ENCODE measurements around the gene DLG1.

Gene DLG1

DNA sequence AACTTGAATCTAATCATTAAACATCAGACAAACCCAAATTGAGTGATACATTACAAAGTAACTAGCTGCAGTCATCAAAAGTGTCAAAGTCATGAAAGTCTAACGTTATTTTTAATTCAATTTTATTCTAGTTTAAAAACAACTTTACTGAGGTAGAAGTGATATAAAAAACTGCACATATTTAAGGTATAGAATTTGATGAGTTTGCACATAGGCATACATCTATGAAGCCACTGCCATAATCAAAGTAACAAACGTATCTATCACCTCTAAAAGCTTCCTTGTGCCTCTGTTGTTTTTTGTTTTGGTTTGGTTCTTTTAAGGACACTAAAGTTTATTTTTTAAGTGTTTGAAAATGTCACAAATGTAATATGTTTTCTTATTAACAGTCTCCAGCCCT, 130.9 kb downstream of the DLG1 start:
- DNase-seq, result no peak

DNA sequence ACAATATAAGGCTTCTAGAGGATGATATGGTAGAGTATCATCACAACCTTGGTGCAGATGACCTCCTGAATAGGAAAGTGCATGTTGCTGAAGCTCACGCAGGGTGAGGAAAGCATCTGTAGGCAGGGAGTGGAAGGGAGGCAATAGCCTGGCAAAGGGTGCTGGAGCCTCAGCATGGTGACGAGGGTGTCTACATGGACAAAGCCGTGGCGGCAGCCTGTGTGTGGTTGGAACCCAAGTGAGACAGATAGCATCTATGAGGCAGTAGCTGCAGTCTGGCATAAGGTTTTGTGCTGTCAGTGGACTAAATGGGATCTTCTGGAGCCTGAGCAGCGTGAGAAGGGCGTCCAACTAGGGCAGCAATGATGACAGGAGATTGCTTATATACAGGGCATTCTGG, 132.5 kb downstream of the DLG1 start:
- no peak for DNase-seq

DNA sequence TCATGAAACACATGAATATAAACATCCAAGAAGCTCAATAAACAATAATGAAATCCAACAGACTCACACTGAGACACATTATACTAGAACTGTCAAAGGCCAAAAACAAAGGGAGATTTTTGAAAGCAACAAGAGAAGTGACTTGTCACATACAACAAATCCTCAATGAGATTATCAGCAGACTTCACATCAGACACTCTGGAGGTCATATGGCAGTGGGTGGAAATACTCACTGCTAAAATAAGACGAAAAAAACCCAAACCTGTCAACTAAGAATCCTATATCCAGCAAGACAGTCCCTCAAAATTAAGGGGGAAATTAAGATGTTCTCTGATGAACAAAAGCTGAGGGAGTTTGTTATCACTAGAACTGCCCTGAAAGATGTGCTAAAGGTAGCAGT, 143.4 kb downstream of the DLG1 start:
- DNase-seq, result no peak

DNA sequence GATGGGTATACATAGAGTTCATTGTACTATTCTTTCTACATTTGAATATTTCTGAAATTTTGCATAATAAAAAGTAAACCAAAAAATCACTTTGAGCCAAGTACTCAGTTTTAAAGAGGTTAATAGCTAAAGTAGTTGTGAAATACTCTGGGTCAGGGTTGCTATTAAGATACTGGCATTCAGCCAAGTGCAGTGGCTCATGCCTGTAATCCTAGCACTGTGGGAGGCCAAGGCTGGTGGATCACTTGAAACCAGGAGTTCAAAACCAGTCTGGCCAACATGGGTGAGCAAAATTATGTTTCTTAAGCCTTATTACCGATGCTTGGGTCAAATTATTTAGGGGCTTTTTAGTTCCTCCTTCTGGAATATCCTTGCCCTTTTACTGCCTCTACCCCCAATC, 146.8 kb downstream of the DLG1 start:
- DNase-seq, result no peak

DNA sequence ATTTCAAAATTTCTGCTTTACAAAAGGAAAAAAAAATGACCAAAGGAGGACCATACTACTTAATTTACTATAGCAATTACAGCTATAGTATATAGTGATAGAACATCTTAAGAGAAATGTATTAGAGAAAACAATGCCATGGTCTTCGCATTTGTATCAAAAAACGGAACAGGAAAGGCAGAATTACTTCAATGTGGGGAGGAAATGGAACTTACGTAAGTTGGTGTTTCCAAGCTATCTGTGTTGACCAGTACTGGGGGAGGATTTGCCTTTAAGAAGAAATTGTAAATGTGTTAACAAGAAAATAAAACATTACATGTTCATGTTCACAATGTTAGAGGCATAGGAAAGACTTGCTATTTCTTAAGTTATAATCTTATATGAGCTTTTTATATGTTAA, 148.9 kb downstream of the DLG1 start:
- DNase-seq, result no peak

DNA sequence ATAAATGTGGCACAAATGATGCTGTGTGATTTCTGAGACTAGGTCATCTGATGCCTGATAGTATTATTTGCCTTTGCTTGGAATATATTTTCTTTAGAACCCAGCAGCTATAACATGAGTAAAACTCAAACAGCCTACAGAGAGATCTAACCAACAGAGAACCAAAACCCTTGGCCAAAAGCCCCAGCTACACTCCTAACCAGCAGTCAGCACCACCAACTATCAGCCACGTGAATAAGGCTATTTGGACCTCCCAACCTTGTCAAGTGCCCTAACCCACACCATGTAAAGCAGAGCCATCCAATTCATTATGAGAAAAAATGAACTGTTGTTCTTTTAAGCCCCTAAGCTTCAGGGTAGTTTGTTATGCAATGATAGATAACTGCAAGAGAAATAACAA, 154.2 kb downstream of the DLG1 start:
- no peak for DNase-seq

DNA sequence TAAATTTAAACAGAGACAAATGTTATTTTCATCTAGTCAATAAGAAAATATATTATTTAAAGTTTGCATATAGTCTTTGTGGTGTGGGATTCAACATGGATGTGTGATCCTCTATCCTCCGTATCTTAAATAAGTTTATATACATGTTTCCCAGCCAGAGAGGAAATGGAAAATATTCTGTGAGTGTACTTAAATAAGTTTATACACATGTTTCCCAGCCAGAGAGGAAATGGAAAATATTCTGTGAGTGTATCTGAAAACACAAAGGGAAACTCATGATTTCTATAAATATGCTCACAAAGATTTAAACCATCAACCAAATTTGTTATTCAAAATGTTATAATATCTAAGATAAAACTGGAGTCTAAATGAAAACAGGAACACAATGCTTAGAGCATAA, 158.8 kb downstream of the DLG1 start:
- no peak for DNase-seq

DNA sequence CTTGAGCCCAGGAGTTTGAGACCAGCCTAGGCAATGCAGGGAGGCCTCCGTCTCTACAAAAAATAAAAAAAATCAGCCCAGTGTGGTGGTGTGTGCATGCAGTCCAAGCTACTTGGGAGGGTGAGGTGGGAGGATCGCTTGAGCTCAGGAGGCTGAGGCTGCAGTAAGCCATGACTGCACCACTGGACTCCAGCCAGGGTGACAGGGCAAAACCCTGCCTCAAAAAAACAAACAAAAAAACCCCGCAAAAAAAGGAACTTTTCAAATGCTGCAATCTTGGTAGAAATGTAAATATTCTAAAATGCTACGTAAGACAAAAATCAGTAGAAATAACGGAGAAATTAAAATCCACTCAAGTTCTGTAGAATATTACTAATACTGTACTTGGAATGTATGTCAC, 160.7 kb downstream of the DLG1 start:
- DNase-seq, result no peak

DNA sequence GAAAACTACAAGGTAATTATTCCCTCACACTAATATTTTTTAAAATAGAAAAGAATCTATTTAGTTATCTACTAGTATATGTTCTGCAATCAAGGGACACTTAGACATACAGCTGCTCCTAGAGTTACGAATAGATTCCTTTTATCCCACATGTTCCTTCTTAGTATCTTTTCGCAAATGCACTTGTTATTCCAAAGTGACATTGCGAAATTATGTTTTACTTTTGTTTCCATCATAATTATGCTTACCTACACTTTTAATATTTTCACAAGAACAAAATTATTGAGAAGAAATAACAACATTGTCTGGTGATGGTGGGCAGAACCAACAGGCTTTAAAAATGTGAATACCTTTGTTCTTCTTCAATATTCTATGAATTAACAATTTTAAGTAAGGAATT, 161.7 kb downstream of the DLG1 start:
- no peak for DNase-seq

DNA sequence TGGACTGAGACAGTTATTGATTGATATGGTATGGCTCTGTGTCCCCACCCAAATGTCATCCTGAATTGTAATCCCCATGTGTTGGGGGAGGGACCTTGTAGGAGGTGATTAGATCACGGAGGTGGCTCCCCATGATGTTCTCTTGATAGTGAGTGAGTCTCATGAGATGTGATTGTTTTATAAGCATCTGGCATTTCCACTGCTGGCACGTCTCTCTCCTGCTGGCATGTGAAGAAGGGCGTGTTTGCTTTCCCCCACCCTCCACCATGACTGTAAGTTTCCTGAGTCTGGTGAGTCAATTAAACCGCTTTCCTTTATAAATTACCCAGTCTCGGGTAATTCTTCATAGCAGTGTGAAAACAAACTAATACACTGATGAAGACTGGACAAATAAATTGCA, 163.2 kb downstream of the DLG1 start:
- no peak for DNase-seq

DNA sequence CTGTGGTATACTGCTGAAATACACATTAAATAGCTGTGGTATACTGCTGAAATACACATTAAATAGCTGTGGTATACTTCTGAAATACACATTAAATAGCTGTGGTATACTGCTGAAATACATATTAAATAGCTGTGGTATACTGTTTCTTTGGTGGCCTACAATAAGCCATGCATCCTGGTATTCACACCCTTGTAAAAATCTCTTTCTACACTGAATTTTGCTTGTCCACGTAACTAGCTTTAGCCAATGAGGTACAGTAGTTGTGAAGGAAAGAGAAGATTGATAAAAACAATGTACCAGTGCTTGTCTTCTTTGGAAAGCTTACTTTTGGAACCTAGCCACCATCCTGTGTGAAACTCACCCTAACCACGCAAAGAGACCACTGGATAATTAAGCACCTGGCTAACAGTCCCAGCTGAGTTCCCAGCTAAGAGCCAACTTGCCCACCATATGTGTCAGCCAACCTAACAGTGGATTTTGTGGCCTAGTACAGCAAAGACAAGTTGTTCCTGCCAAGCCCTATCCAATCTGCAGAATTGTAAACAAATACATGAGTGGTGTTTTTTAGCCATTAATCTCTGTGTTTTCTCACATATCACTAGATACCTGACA, 165.4 kb downstream of the DLG1 start:
- DNase-seq, result no peak

DNA sequence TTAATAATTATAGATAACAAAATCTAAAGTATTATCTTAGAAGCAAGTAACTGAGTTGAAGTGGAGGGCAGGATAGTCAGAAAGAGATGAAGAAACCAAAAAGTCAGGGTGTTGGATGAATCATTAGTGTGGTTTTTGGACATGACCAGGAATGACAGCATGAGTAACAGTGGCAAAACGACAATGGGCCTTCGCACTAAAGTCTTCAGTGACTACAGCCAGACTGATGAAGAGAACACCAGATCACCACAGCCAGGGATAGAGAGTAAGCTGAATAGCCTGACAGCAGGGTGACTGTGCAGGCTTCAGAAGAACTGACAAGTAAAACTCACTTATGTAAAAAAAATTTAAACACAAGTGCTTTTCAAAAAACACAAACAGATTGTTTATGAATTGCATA, 172.8 kb downstream of the DLG1 start:
- DNase-seq, result no peak

DNA sequence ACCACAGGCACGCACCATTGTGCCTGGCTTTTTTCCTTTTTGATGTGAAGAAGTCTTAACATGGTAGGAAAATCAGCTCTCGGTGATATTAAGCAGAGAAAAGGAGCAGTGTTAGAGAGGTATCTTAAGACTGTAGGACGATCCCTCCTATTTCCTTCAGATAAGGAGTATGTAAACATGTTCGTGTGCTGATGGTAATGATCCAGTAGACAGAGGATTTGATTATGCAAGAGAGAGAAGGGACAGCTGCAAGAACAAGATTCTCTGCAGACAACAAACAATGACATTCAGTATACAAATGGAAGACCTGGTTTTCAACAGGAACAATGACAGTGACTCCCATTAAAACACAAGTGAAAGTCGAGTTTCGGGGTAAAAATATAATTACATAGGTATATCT, 173.7 kb downstream of the DLG1 start:
- DNase-seq, result no peak

DNA sequence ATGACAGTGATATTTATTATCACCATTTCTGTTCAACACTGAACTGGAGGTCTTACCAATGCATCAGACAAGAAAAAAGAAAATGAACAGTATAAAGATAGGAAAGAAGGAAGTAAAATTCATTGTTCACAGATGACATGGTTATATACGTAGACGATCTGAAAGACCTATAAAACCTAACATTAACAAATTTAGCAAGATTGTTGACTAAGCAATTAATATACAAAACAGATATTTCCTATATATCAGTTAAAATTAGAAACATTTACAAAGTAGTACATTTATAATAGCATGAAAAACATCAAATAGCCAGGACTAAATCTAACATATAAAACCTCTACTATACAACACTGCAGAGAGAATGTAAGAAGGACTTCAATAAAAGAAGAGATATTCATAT, 176.0 kb downstream of the DLG1 start:
- no peak for DNase-seq

DNA sequence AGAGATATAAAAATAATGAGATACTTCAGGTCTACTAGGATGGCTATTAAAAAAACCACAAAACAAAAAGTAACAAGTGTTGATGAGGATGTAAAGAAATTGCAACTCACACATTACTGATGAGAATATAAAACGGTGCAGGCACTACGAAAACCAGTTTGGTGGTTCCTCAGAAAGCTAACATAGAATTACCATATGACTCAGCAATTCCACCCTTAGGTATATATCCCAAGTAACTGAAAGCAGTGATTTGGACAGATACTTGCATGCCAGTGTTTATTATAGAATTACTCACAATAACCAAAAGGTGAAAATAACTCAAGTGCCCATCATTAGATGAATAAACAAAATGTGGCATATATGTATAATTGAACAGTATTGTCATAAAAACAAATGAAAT, 181.3 kb downstream of the DLG1 start:
- DNase-seq, result no peak

DNA sequence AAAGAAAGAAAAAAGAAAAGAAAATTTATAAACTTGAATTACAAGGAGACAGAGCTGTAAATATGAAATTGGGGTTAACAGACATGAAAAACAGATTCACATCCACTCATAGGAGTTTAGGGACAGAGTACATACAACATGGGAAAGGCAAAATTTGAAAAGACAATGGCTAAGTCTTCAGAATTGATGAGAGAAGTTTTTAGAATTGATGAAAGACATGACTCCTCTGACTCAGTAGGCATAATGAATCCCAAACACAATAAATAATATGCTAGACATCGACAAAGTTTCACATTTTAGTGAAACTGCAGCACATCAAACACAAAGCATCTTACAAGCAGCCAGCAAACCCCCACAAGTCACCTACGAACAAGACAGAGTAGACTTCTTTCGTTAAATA, 184.4 kb downstream of the DLG1 start:
- no peak for DNase-seq

DNA sequence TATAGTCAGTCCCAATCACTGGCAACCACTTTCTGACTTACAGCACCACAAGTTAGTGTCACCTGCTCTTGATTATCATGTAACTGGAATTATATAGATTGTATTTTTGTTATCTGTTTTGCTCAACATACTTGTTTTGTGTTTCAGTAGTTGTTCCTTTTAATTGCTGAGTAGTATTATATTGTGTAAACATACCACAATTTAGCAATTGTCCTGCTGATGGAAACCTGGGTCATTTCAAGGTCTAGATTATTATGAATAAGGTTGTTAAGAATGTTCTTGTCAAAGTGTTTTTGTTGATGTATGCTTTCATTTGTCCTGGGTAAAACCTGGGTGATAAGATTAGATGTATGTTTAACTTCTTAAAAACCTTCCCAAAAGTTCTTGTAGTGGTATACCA, 186.7 kb downstream of the DLG1 start:
- no peak for DNase-seq

DNA sequence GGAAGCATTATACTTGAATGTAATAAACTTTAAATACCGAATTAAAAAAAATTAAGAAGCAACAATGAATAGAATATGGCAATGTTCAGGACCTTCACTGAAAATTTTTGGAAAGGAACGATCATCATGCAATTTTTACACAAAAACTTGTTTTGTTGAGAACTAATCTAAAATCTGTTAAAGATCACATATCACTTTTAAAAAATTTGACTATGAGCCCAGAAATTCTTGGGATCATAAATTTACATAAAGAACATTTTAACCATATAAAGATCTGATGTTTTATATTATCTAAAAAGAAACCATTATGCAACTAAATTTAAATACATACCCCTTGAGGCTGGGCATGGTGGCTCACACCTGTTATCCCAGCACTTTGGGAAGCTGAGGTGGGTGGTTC, 192.6 kb downstream of the DLG1 start:
- DNase-seq, result no peak

DNA sequence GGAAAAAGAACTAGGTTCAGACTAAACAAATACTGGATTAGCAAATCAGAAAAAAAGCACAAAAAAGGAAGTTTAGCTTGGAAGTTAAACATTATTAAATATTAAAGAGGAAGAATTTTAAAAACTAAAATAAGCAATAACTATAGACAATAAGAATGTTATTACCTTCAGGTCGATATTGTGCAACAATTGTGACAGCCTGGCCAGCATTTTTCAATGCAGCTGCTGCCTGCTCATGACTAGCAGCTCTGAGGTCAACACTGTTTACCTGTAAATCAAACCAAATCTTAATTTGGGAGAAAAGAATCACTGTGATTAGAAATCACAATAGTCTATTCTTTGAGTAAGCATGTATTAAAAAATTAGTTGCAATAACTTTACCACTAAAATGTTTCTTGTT, 193.7 kb downstream of the DLG1 start:
- no peak for DNase-seq

DNA sequence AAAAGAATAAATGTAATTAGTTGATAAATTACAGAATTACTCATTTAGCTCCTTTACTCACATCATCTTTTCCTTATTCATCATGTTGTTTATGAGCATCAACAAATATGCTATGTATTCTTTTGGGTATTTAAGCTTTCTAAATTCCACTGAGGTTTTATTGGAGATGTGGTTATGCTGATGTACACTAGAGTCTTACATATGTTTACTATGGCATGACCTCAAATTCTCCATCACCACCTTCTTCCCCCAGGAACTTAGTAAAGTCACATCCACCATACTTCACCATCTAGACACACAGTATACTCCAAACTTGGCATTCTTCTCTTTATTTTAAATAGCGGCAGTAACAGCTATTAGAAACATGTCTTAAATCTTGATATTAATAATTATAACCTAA, 194.6 kb downstream of the DLG1 start:
- DNase-seq, result no peak

DNA sequence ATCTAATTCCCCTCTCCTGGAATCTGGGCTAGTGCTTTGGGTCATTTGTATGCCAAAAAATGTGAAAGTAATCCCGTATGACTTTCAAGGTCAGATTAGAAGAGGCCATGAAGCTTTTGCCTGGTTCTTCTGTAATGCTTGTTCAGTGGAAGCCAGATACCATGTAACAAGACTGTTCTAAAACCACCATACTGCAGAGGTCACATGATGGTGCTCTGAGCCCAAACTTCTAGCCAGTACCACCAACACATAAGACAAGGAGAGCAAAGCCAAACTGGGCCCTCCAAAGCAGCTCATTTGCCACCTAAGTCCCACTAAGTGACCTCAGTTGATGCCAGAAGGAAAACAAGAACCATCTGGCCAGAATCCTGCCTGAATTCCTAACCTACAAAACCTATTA, 204.5 kb downstream of the DLG1 start:
- no peak for DNase-seq

DNA sequence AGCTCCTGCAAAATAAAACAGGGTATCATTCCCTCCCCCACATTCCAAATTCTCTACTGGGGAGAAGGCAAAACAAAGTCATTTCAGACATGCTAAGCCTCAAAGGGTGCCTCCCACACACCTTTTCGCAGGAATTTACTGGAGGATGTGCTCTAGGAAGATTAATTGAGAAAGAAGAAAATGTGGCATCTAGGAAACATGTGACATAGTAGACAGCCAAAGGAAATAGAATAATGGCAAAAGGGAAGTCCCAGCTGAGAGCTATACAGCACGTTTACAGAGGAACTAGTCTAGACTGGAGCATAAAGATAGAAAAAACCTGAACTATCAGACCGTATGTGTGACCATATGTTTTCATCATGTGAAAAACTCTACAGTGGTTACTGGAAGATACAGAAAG, 210.0 kb downstream of the DLG1 start:
- DNase-seq, result no peak

DNA sequence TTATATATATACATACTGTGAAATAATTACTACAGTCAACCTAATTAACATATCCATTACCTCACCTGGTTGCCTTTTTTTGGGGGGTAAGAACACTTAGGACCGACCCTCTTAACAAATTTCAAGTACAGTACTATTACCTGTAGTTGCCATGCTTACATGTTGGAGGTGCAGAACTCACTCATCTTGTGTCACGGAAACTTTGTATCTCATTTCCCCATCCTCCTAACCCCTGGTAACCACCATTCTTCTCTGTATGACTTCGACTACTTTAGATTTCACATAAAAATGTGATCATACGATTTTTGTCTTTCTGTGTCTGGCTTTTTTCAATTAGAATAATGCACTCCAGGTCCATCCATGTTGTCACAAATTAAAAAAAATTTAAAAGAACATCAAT, 213.3 kb downstream of the DLG1 start:
- DNase-seq, result no peak

DNA sequence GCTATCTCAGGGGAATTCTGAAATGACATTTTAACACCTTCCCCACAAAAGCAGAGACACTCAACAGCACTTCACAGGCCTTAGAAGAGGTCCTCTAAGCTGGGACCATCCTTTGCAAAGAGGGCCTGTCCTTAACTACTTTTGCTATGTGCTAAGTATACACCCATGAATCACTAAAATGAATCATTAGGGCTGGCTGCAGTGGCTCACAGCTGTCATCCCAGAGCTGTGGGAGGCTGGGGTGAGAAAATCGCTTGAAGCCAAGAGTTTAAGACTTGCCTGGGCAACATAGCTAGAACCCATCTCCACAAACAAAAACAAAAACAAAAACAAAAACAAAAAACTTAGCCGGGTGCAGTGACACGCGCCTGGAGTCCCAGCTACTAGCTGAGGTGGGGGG, 214.9 kb downstream of the DLG1 start:
- DNase-seq, result no peak

DNA sequence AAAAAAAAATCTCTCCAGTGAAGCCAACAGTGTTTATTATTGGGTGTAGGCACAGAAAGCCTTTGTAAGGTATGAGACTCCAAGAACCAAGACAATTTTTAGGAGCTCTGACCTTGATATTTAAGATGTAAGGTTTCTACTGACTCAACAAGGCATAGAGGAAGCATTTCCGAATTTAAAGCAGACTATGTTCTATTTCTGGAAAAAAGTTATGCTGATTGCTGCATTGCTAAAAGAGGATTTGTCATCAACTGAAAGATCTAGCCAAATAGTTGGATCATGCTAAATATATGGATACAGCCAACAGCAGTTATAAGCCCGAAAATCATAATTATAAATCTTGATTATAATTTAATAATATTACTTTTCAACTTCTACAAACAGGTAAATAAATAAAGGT, 215.5 kb downstream of the DLG1 start:
- DNase-seq, result no peak

DNA sequence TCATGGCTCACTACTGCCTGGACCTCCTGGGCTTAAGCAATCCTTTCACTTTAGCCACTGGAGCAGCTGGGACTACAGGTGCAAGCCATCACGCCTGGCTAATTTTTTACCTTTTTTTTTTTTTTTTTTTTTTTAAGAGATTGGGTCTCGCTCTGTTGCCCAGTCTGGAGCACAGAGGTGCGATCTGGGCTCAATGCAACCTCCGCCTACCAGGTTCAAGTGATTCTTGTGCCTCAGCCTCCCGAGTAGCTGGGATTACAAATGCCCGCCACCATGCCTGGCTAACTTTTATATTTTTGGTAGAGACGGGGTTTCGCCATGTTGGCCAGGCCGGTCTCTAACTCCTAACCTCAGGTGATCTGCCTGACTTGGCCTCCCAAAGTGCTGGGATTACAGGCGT, 218.1 kb downstream of the DLG1 start:
- DNase-seq, result no peak

Data from right forelimb (tissue), 1 donor.